ENCODE data around the gene CYREN. TPM values are rescaled to one million over a fixed set of nuclear protein-coding genes. Genes with fewer than 3 reads are reported as not detected.

Gene CYREN
- total RNA-seq, 6 experiments from 2014 or later = 26.4 to 32.8 (median 30.0) TPM

- no peak for DNase-seq
- H3K9me3 Mint-ChIP-seq = no peaks in the 10 kb centered on the region
- H3K4me1 Mint-ChIP-seq (ENCODE audit: low read depth) = peaks cover 78% of the 10 kb centered on the region
- H3K36me3 Mint-ChIP-seq (ENCODE audit: low read depth) = peaks cover 45% of the 10 kb centered on the region
- no peak overlapping the region for H3K4me3 Mint-ChIP-seq
- no peaks in the 10 kb centered on the region; the same call in 1 of the 2 replicates for H3K27me3 Mint-ChIP-seq (ENCODE audit: insufficient read depth)
- H3K27ac Mint-ChIP-seq = no peak overlapping the region; the same call in 1 of the 2 replicates
- no peak for TF ChIP-seq CTCF (IDR thresholded peaks at IDR 0.05)
These were observed 36.5 kb upstream of the CYREN start for GRCh38 chr7:135206941-135207391.

- Mint-ChIP-seq H3K36me3 (ENCODE audit: low read depth) (peaks cover 50% of the 10 kb centered on the region), H3K4me1 (ENCODE audit: low read depth) (peaks cover 80% of the 10 kb centered on the region), H3K9me3 (no peaks in the 10 kb centered on the region), H3K4me3 (no peak overlapping the region), H3K27me3 (ENCODE audit: insufficient read depth) (no peaks in the 10 kb centered on the region; the same call in 1 of the 2 replicates), H3K27ac (no peak overlapping the region)
- no peak for DNase-seq
- no peak for TF ChIP-seq CTCF (IDR thresholded peaks at IDR 0.05)
These were observed 35.3 kb upstream of the CYREN start for GRCh38 chr7:135205850-135206249.

- Mint-ChIP-seq H3K27me3 (ENCODE audit: insufficient read depth) (no peaks in the 10 kb centered on the region; the same call in 1 of the 2 replicates), H3K4me1 (ENCODE audit: low read depth) (peaks cover 79% of the 10 kb centered on the region), H3K36me3 (ENCODE audit: low read depth) (peaks cover 57% of the 10 kb centered on the region), H3K4me3 (no peak overlapping the region), H3K9me3 (no peaks in the 10 kb centered on the region), H3K27ac (peak overlapping the region; percentile 93)
- DNase-seq = no peak
- no peak for TF ChIP-seq CTCF (IDR thresholded peaks at IDR 0.05)
These were observed 34.4 kb upstream of the CYREN start for GRCh38 chr7:135204876-135205275.

- Mint-ChIP-seq H3K36me3 (ENCODE audit: low read depth) (peaks cover 60% of the 10 kb centered on the region), H3K27ac (peak overlapping the region; percentile 93), H3K4me1 (ENCODE audit: low read depth) (peaks cover 80% of the 10 kb centered on the region), H3K4me3 (peak overlapping the region; percentile 61), H3K9me3 (no peaks in the 10 kb centered on the region), H3K27me3 (ENCODE audit: insufficient read depth) (no peaks in the 10 kb centered on the region; the same call in 1 of the 2 replicates)
- DNase-seq = peak; percentile 83
- TF ChIP-seq CTCF (IDR thresholded peaks at IDR 0.05) = no peak
These were observed 33.8 kb upstream of the CYREN start for GRCh38 chr7:135204341-135204749.

- Mint-ChIP-seq H3K4me3 (no peak overlapping the region), H3K4me1 (ENCODE audit: low read depth) (peaks cover 74% of the 10 kb centered on the region), H3K27me3 (ENCODE audit: insufficient read depth) (no peaks in the 10 kb centered on the region), H3K9me3 (no peaks in the 10 kb centered on the region), H3K36me3 (ENCODE audit: low read depth) (peaks cover 71% of the 10 kb centered on the region), H3K27ac (no peak overlapping the region)
- no peak for DNase-seq
- no peak for TF ChIP-seq CTCF (IDR thresholded peaks at IDR 0.05)
These were observed 30.8 kb upstream of the CYREN start for GRCh38 chr7:135201350-135201749.

All from HFFc6 (cell line).